Natural killer cell (primary cell): ENCODE results near the gene ST3GAL2. TPM values are rescaled to one million over a fixed set of nuclear protein-coding genes. Genes with fewer than 3 reads are reported as not detected.
A peak's percentile ranks its signal among the peaks of the same experiment; 100 is the strongest.
"Not testable (repeated sequence)": the region's sequence is repeated elsewhere in the genome, so short reads cannot be mapped to it uniquely, and the experiment has no call there.

Source experiments
- ATAC-seq, 3 donors: fragments of 150-1000 bp in 2 of 3; fragments of 200-7000 bp in 1 of 3; cut with Tn5 transposase; 1 replicate in 1 of 3; 2 replicates in 2 of 3; pipeline ENCODE4 v1.10.0; 2021; ENCODE audit warnings: mild to moderate bottlenecking in 2 of 3, moderate library complexity in 2 of 3
- DNase-seq, 2 donors: peaks; one replicate each; pipeline versions ENCODE4 v3.0.0 to v3.0.0-alpha.2; 2013 to 2021; ENCODE audit warnings: mixed read lengths in 1 of 2
- H3K27ac ChIP-seq: one replicate; pipeline ENCODE4 v1.5.1; 2013; ENCODE audit warnings: mild to moderate bottlenecking, low read length
- H3K27me3 ChIP-seq: one replicate; pipeline ENCODE4 v1.6.1; 2013; ENCODE audit warnings: low read length; ENCODE audit not compliant: control insufficient read depth, insufficient read depth
- H3K36me3 ChIP-seq: one replicate; pipeline ENCODE4 v1.6.1; 2013; ENCODE audit warnings: low read length; ENCODE audit not compliant: control insufficient read depth, insufficient read depth
- H3K4me1 ChIP-seq: one replicate; pipeline ENCODE4 v1.6.1; 2013; ENCODE audit warnings: low read length; ENCODE audit not compliant: control insufficient read depth, insufficient read depth
- H3K4me3 ChIP-seq: one replicate; pipeline ENCODE4 v1.5.1; 2013; ENCODE audit warnings: low read length
- H3K9me3 ChIP-seq: one replicate; pipeline ENCODE4 v1.6.1; 2013; ENCODE audit warnings: low read length; ENCODE audit not compliant: control insufficient read depth, insufficient read depth
- H3K27ac Mint-ChIP-seq, 2 donors: one replicate each; pipeline ENCODE4 v1.8.0; 2022; ENCODE audit warnings: mild to moderate bottlenecking in 2 of 2, mixed read lengths in 2 of 2, moderate library complexity in 1 of 2
- H3K27me3 Mint-ChIP-seq, 2 donors: one replicate each; pipeline ENCODE4 v1.8.0; 2022; ENCODE audit warnings: low read depth in 2 of 2, mixed read lengths in 2 of 2
- H3K36me3 Mint-ChIP-seq: one replicate; pipeline ENCODE4 v1.8.0; 2022; ENCODE audit warnings: mixed read lengths
- H3K4me1 Mint-ChIP-seq, 2 donors: one replicate each; pipeline ENCODE4 v1.8.0; 2022; ENCODE audit warnings: mixed read lengths in 2 of 2
- H3K4me3 Mint-ChIP-seq: one replicate; pipeline ENCODE4 v1.8.0; 2022; ENCODE audit warnings: mild to moderate bottlenecking, moderate library complexity, mixed read lengths
- H3K9me3 Mint-ChIP-seq, 2 donors: one replicate each; pipeline ENCODE4 v1.8.0; 2022; ENCODE audit warnings: mixed read lengths in 2 of 2
- WGBS: methylation state at CpG from one replicate; pipeline ENCODE4 v1.1.7; 2013; ENCODE audit warnings: missing lambda C conversion rate; ENCODE audit not compliant: insufficient coverage; 5-methylcytosine and 5-hydroxymethylcytosine counted together
- intact Hi-C: fragments of 100-400 bp; cut with micrococcal nuclease; formaldehyde crosslinking; loops from one replicate; pipeline ENCODE4 v1.14.2; 2022
- total RNA-seq, 4 donors: library from RNA; stranded (reverse); fragments of 120-200 nt in 1 of 4; gene quantifications; one replicate each; pipeline versions ENCODE4 v1.2.3 to v1.2.4, GENCODE V29; 2013 to 2022
- TF ChIP-seq, protein P1 (sequence below): fragments of 200-600 bp; IDR thresholded peaks from one replicate; pipeline ENCODE4 v1.8.0; 2022; ENCODE audit warnings: antibody characterized with exemption

Gene ST3GAL2
- total RNA-seq, 3 donors from 2014 or later (not counting 1 experiment from before 2014, with no cell fraction given): 25.9 to 39.1 (median 36.9) TPM

DNA sequence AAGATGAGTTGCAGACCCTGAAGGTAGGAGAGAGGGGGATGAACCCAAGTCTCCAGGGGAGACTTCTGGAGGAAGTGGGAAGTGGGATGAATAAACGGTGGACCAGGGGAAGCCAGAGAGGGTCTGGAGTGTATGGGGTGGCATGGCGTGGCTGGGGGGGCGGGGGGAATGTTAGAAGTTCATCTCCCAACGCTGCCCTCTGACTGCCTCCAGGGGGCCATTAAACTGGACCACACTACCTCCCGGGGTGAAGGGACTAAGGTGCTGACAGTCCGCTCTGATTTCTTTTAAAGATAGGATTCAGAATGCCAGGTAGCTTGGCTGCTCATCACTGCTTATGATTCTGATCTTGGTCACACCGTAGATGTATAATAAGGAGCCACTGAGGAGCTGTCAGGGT is 21.2 kb downstream of the ST3GAL2 start:
- Histone ChIP-seq H3K36me3 (no peaks in the 10 kb centered on the region), H3K4me3 (no peak overlapping the region), H3K4me1 (peaks cover 15% of the 10 kb centered on the region), H3K27ac (no peak overlapping the region), H3K9me3 (no peaks in the 10 kb centered on the region), H3K27me3 (no peaks in the 10 kb centered on the region)
- Mint-ChIP-seq H3K4me3 (no peak overlapping the region), H3K9me3 (no peaks in the 10 kb centered on the region), H3K27me3 (no peaks in the 10 kb centered on the region), H3K27ac (peak overlapping the region in 1 of 2 donors; percentile 54), H3K36me3 (no peaks in the 10 kb centered on the region), H3K4me1 (peaks cover 10 to 29% of the 10 kb centered on the region in 2 donors)
- intact Hi-C loops: no loop called here
- ATAC-seq: no peak
- 85% methylated on average over 7 of the region's 7 CpGs for WGBS
- DNase-seq: no peak
- TF ChIP-seq, protein P1, sequence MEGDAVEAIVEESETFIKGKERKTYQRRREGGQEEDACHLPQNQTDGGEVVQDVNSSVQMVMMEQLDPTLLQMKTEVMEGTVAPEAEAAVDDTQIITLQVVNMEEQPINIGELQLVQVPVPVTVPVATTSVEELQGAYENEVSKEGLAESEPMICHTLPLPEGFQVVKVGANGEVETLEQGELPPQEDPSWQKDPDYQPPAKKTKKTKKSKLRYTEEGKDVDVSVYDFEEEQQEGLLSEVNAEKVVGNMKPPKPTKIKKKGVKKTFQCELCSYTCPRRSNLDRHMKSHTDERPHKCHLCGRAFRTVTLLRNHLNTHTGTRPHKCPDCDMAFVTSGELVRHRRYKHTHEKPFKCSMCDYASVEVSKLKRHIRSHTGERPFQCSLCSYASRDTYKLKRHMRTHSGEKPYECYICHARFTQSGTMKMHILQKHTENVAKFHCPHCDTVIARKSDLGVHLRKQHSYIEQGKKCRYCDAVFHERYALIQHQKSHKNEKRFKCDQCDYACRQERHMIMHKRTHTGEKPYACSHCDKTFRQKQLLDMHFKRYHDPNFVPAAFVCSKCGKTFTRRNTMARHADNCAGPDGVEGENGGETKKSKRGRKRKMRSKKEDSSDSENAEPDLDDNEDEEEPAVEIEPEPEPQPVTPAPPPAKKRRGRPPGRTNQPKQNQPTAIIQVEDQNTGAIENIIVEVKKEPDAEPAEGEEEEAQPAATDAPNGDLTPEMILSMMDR: no peak

DNA sequence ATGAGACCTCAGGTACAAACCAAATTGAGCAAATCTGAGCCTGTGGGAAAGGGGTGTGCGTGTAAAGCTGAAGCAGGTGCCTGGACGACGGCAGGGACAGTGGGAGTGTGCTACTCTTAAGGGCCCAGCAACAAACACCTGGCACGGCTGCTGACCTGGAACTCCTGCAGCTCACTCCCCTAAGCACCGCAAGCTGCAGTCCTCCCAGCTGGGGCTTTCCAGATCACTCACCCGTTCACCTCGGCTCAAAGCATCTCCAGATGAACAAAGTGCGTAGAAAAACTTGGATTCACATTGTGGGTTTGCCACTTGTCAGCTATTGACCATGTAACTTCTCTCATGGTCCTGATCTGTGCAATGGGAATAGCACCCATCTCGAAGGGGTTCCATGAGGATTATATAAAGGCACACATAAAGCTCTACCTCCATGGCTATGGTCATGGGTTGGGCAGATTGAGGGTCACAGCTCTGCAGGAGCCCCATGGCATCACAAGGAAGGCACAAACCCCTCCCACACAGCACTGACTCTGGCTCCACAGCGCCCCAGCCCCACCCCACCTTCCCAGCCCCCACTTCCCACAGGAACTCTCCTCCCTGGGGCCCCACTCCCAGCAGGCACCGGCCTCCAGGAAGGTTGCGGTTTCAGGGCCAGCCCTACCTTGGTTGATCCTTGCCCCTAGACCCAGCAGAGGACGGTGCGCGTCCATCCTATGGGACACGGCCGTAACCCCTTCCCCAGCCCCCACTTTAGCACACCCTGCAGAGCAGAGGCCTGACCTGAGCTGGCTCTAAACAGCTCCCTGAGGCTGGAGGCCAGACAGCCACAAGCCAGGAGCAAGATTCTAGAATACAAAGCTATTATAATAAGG is 21.9 kb downstream of the ST3GAL2 start:
- DNase-seq (no peak), ATAC-seq (no peak)
- H3K9me3 ChIP-seq: no peaks in the 10 kb centered on the region
- H3K27ac ChIP-seq: no peak overlapping the region
- no peaks in the 10 kb centered on the region for H3K9me3 Mint-ChIP-seq
- TF ChIP-seq, protein P1: no peak
- H3K4me1 Mint-ChIP-seq: peaks cover 10 to 23% of the 10 kb centered on the region in 2 donors
- H3K36me3 ChIP-seq: no peaks in the 10 kb centered on the region
- H3K36me3 Mint-ChIP-seq: no peaks in the 10 kb centered on the region
- peaks cover 15% of the 10 kb centered on the region for H3K4me1 ChIP-seq
- no peaks in the 10 kb centered on the region for H3K27me3 ChIP-seq
- 87% methylated on average over 17 of the region's 17 CpGs for WGBS
- intact Hi-C loops: no loop called here
- no peak overlapping the region for H3K4me3 Mint-ChIP-seq
- no peaks in the 10 kb centered on the region for H3K27me3 Mint-ChIP-seq
- peak overlapping the region in 1 of 2 donors; percentile 54 for H3K27ac Mint-ChIP-seq
- no peak overlapping the region for H3K4me3 ChIP-seq

DNA sequence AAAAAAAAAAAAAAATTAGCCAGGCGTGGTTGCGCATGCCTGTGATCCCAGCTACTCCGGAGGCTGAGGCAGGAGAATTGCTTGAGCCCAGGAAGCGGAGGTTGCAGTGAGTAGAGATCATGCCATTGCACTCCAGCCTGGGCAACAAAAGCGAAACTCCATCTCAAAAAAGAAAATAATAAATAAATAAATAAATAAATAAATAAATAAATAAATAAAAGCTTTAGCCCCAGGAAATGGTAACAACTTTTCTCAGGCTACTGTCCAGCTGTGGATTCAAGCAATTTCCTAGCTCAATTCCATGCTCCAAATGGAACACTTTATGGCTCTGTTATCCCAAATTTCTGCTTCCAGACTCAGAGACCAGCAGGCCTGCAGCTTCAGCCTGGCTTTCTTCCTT is 25.3 kb downstream of the ST3GAL2 start:
- H3K36me3 Mint-ChIP-seq, H3K4me3 Mint-ChIP-seq, H3K4me3 ChIP-seq, H3K27ac ChIP-seq, H3K27me3 Mint-ChIP-seq, H3K36me3 ChIP-seq, H3K27ac Mint-ChIP-seq, H3K9me3 Mint-ChIP-seq, H3K4me1 ChIP-seq, DNase-seq, intact Hi-C loops, H3K9me3 ChIP-seq, ATAC-seq, H3K27me3 ChIP-seq: not testable (repeated sequence)
- peaks cover 2 to 12% of the 10 kb centered on the region in 2 donors for H3K4me1 Mint-ChIP-seq
- 100% methylated on average over 4 of the region's 5 CpGs for WGBS

DNA sequence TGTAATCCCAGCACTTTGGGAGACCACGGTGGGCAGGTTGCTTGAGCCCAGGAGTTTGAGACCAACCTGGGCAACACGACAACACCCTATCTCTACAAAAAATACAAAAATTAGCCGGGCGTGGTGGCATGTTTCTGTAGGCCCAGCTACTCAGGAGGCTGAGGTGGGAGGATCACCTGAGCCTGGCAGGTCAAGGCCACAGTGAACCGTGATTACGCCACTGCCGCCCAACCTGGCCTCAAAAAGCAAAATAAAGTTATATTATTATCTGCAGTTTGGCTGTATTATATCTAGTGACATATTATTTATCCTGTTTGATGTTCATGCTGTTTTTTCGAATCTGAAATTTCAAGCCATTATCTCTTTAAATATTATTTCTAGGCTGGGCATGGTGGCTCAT is 26.5 kb downstream of the ST3GAL2 start:
- over 99% methylated on average over 7 of the region's 8 CpGs for WGBS
- peaks cover 5 to 12% of the 10 kb centered on the region in 2 donors for H3K4me1 Mint-ChIP-seq
- no peaks in the 10 kb centered on the region for H3K9me3 Mint-ChIP-seq
- H3K27ac Mint-ChIP-seq: no peak overlapping the region
- H3K27me3 Mint-ChIP-seq: no peaks in the 10 kb centered on the region
- intact Hi-C loops: no loop called here
- TF ChIP-seq, protein P1: no peak
- no peaks in the 10 kb centered on the region for H3K36me3 ChIP-seq
- ATAC-seq (no peak), DNase-seq (no peak)
- H3K4me3 Mint-ChIP-seq: no peak overlapping the region
- H3K9me3 ChIP-seq: no peaks in the 10 kb centered on the region
- no peak overlapping the region for H3K4me3 ChIP-seq
- no peaks in the 10 kb centered on the region for H3K36me3 Mint-ChIP-seq
- H3K4me1 ChIP-seq: peaks cover 7% of the 10 kb centered on the region
- H3K27me3 ChIP-seq: no peaks in the 10 kb centered on the region
- H3K27ac ChIP-seq: no peak overlapping the region
